SKM-1 (cell line): ENCODE data around the gene MBLAC2.

ENCODE experiments used
- DNase-seq: peaks from one replicate; lab custom pipeline; 2025; ENCODE audit not compliant: unreplicated experiment; lab: John Stamatoyannopoulos, UW

MBLAC2 gene

GRCh38 chr5:90472783-90473395 lies 1.7 kb downstream of the MBLAC2 start:
- DNase-seq, result no peak

GRCh38 chr5:90461288-90461687 lies 13.3 kb downstream of the MBLAC2 start:
- no peak for DNase-seq

GRCh38 chr5:90446961-90447360 lies 27.6 kb downstream of the MBLAC2 start:
- DNase-seq, result no peak

GRCh38 chr5:90440644-90441043 lies 33.9 kb downstream of the MBLAC2 start:
- DNase-seq, result no peak

- no peak for DNase-seq
Observed at GRCh38 chr5:90438100-90438499, 36.5 kb downstream of the MBLAC2 start.

- no peak for DNase-seq
Observed at GRCh38 chr5:90437663-90438062, 36.9 kb downstream of the MBLAC2 start.

- no peak for DNase-seq
Observed at GRCh38 chr5:90434116-90434714, 40.4 kb downstream of the MBLAC2 start.

GRCh38 chr5:90424245-90424644 lies 50.3 kb downstream of the MBLAC2 start:
- no peak for DNase-seq

GRCh38 chr5:90421136-90421535 lies 53.4 kb downstream of the MBLAC2 start:
- DNase-seq, result no peak

GRCh38 chr5:90418214-90418613 lies 56.4 kb downstream of the MBLAC2 start:
- DNase-seq, result no peak

GRCh38 chr5:90410178-90410762 lies 64.3 kb downstream of the MBLAC2 start:
- DNase-seq, result no peak

- DNase-seq, result peak; percentile 90
Observed at GRCh38 chr5:90409318-90410177, 65.0 kb downstream of the MBLAC2 start, which contains the start of gene CETN3. Gene CETN3 (minus strand): TSS chr5:90409756. CDS start chr5:90409661, 95 bp downstream.

- no peak for DNase-seq
Observed at GRCh38 chr5:90408571-90409317, 65.8 kb downstream of the MBLAC2 start.
